GDM1 (cell line): ENCODE measurements around the gene SPC24.
"Not testable (repeated sequence)": the region's sequence is repeated elsewhere in the genome, so short reads cannot be mapped to it uniquely, and the experiment has no call there.

Experiments used
- DNase-seq: peaks from one replicate; lab custom pipeline; 2025; lab: John Stamatoyannopoulos, UW

SPC24 gene

DNA sequence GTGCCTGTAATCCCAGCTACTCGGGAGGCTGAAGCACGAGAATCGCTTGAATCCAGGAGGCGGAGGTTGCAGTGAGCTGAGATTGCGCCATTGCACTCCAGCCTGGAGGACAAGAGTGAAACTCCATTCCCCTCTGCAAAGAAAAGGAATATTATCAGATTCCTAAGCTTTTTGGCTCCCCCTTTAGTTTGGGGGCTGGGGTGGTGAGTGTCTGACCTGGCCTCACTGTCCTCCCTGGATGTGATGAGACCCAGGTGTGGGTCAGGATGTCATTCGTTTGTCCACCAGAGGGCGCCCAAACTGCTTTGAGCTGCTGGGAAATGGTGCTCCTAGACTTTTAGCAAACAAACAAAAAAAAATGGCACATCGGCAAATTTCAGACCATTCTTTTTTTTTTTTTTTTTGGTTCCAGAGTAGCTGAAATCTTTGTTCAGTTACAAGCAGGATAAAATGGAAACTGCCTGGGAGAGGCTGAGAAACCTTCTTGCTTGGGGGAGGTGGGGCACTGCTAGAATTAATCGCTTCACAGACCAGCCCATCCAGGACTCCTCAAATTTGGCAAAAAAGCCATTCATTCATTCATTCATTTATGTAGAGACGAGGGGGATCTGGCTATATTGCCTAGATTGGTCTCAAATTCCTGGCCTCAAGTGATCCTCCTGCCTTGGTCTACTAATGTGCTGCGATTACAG lies 29.4 kb downstream of the SPC24 start:
- peak; percentile 14 for DNase-seq

DNA sequence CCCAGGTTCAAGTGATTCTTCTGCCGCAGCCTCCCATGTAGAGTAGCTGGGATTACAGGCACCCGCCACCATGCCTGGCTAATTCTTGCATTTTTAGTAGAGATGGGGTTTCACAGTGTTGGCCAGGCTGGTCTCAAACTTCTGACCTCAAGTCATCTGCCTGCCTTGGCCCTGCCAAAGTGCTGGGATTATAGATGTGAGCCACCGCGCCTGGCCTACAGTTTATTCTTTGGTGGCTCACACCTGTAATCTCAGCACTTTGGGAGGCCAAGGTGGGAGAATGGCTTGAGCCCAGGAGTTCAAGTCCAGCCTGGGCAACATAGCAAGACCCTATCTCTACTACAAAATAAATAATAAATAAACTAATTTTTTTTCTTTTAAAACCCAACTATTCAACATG lies 31.4 kb downstream of the SPC24 start:
- not testable (repeated sequence) for DNase-seq

DNA sequence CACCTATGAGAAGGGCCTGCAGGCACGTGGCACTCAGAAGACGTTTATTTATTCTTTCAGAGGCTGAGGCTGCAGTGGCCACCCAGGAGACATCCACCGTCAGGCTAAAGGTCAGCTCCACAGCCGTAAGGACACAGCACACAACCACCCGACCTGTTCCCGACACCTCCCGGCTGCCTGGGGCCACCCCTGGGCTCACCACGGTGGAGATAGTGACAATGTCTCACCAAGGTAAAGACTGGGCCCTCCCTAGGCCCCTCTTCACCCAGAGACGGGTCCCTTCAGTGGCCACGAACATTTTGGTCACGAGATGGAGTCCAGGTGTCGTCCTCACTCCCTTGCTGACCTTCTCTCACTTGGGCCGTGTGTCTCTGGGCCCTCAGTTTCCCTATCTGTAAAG lies 32.5 kb downstream of the SPC24 start:
- no peak for DNase-seq

DNA sequence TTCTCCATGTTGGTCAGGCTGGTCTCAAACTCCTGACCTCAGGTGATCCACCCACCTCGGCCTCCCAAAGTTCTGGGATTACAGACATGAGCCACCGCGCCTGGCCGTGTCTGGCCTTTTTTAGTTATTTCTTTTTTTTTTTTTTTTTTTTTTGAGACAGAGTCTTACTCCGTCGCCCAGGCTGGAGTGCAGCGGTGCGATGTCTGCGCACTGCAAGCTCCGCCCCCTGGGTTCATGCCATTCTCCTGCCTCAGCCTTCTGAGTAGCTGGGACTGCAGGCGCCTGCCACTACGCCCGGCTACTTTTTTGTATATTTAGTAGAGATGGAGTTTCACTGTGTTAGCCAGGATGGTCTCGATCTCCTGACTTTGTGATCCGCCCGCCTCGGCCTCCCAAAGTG lies 33.6 kb downstream of the SPC24 start:
- not testable (repeated sequence) for DNase-seq

DNA sequence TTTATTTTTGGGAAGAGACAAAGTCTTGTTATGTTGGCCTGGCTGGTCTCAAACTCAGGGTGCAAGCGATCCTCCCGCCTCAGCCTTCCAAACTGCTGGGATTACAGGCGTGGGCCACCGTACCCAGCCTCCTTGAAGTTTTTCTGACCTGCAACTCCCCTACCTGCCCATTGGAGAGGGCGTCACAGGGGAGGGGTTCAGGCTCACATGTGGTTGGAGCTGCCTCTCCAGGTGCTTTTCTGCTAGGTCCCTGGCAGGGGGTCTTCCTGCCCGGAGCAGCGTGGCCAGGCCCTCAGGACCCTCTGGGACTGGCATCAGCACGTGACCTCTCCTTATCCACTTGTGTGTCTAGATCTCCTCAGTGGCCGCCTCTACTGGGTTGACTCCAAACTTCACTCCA lies 39.1 kb downstream of the SPC24 start:
- no peak for DNase-seq

DNA sequence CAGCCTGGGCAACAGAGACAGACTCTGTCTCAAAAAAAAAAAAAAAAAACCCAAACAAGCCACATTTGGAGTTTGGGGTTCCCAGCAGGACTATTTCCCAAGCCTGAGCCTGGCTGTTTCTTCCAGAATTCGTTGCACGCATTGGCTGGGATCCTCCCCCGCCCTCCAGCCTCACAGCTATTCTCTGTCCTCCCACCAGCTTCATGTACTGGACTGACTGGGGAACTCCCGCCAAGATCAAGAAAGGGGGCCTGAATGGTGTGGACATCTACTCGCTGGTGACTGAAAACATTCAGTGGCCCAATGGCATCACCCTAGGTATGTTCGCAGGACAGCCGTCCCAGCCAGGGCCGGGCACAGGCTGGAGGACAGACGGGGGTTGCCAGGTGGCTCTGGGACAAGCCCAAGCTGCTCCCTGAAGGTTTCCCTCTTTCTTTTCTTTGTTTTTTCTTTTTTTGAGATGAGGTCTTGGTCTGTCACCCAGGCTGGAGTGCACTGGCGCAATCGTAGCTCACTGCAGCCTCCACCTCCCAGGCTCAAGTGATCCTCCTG lies 39.6 kb downstream of the SPC24 start:
- DNase-seq, result no peak

DNA sequence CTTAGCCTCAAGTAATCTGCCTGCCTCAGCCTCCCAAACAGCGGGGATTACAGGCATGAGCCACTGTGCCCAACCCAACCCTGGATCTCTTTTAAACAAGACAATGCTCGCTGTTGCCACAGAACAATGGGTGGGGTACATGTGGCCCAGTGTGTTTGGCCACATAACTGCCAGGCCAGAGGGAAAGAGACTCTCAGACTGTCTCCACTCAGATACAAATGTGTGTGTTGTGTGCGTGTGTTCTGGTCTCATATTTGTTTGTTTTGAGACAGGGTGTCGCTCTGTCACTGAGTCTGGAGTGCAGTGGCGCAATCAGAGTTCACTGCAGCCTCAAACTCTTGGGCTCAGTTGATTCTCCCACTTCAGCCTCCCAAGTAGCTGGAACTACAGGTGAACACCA lies 40.5 kb downstream of the SPC24 start:
- DNase-seq, result no peak

DNA sequence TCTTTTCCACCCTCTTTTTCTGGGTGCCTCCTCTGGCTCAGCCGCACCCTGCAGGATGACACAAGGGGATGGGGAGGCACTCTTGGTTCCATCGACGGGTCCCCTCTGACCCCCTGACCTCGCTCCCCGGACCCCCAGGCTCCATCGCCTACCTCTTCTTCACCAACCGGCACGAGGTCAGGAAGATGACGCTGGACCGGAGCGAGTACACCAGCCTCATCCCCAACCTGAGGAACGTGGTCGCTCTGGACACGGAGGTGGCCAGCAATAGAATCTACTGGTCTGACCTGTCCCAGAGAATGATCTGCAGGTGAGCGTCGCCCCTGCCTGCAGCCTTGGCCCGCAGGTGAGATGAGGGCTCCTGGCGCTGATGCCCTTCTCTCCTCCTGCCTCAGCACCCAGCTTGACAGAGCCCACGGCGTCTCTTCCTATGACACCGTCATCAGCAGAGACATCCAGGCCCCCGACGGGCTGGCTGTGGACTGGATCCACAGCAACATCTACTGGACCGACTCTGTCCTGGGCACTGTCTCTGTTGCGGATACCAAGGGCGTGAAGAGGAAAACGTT lies 42.4 kb downstream of the SPC24 start:
- no peak for DNase-seq

DNA sequence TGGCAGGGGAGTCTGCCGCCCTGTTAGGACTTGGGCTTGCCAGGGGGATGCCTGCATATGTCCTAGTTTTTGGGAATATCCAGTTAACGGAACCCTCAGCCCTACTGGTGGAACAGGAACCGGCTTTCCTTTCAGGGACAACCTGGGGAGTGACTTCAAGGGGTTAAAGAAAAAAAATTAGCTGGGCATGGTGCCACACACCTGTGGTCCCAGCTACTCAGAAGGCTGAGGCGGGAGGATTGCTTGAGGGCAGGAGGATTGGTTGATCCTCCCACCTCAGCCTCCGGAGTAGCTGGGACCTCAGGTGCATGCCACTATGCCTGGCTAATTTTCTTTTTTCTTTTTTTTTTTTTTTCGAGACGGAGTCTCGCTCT lies 43.8 kb downstream of the SPC24 start:
- DNase-seq, result no peak

DNA sequence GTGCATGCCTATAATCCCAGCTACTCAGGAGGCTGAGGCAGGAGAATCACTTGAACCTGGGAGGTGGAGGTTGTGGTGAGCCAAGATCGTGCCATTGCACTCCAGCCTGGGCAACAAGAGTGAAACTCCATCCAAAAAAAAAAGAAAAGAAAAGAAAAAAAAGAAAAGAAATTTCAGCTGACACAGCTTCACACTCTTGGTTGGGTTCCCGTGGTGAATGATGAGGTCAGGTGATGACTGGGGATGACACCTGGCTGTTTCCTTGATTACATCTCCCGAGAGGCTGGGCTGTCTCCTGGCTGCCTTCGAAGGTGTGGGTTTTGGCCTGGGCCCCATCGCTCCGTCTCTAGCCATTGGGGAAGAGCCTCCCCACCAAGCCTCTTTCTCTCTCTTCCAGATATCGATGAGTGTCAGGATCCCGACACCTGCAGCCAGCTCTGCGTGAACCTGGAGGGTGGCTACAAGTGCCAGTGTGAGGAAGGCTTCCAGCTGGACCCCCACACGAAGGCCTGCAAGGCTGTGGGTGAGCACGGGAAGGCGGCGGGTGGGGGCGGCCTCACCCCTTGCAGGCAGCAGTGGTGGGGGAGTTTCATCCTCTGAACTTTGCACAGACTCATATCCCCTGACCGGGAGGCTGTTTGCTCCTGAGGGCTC lies 44.3 kb downstream of the SPC24 start:
- no peak for DNase-seq

DNA sequence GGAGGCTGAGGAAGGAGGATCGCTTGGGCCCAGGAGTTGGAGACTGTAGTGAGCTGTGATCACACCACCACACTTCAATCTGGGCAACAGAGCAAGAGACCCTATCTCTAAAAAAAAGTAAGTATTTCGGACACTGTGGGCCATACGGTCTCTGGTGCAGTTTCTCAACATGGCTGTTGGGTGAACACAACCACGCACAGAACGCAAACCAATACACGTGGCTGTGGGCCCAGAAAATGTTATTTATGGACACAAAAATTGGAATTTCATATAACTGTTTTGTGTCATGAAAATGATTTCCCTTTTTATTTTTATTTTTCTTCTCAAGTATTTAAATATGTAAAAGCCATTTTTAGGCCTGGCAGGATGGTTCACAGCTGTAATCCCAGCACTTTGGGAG lies 46.8 kb downstream of the SPC24 start:
- DNase-seq, result no peak

DNA sequence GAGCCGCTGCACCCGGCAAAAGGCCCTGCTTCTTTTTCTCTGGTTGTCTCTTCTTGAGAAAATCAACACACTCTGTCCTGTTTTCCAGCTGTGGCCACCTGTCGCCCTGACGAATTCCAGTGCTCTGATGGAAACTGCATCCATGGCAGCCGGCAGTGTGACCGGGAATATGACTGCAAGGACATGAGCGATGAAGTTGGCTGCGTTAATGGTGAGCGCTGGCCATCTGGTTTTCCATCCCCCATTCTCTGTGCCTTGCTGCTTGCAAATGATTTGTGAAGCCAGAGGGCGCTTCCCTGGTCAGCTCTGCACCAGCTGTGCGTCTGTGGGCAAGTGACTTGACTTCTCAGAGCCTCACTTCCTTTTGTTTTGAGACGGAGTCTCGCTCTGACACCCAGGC lies 49.1 kb downstream of the SPC24 start:
- no peak for DNase-seq

DNA sequence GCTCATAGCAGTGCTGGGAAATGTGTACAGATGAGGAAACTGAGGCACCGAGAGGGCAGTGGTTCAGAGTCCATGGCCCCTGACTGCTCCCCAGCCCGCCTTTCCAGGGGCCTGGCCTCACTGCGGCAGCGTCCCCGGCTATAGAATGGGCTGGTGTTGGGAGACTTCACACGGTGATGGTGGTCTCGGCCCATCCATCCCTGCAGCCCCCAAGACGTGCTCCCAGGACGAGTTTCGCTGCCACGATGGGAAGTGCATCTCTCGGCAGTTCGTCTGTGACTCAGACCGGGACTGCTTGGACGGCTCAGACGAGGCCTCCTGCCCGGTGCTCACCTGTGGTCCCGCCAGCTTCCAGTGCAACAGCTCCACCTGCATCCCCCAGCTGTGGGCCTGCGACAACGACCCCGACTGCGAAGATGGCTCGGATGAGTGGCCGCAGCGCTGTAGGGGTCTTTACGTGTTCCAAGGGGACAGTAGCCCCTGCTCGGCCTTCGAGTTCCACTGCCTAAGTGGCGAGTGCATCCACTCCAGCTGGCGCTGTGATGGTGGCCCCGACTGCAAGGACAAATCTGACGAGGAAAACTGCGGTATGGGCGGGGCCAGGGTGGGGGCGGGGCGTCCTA lies 50.5 kb downstream of the SPC24 start:
- no peak for DNase-seq

DNA sequence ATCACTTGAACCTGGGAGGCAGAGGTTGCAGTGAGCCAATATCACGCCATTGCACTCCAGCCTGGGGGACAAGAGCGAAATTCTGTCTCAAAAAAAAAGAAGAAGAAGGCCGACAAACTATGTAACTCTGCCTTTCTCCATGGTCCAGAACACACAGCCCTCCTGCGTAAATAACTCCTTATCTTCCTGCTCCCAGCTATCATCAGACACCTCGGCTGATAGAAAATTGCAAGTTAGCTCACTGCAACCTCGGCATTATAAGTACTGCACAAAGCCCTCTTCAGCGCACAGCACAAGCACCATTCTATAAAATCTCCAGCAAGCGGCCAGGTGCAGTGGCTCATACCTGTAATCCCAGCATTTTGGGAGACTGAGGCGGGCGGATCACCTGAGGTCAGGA lies 51.9 kb downstream of the SPC24 start:
- not testable (repeated sequence) for DNase-seq

DNA sequence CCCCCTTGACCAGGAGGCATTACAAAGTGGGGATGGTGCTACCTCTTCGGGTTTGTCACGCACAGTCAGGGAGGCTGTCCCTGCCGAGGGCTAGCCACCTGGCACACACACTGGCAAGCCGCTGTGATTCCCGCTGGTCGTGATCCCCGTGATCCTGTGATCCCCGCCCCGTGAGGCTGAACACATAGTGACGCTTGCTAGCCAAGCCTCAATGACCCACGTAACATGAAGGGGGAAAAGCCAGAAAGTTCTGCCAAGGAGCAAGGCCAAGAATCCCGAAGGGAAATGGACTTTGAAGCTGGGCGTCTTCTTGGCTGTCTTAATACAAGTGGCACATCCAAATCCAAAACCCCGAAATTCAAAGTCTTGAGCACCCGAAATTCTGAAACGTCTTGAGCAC lies 52.6 kb downstream of the SPC24 start:
- DNase-seq, result no peak

DNA sequence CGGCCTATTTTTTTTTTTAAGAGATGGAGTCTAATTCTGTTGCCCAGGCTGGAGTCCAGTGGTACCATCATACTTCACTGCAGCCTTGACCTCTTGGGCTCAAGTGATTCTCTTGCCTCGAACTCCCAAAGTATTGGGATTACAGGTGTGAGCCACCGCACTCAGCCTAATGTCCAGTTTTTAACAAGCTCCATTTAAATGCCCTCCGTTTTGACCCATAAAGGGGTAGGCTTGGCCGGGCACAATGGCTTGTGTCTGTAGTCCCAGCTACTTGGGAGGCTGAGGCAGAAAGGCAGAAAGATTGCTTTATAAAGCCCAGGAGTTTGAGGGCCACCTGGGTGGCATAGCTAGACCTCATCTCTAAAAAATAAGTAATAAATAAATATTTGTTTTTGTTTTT lies 54.5 kb downstream of the SPC24 start:
- DNase-seq, result no peak

DNA sequence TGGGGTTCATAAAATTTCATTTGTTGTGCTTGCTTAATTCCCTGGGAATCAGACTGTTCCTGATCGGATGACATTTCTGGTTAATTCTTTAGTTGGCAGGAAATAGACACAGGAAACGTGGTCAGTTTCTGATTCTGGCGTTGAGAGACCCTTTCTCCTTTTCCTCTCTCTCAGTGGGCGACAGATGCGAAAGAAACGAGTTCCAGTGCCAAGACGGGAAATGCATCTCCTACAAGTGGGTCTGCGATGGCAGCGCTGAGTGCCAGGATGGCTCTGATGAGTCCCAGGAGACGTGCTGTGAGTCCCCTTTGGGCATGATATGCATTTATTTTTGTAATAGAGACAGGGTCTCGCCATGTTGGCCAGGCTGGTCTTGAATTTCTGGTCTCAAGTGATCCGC lies 55.5 kb downstream of the SPC24 start:
- DNase-seq, result no peak

DNA sequence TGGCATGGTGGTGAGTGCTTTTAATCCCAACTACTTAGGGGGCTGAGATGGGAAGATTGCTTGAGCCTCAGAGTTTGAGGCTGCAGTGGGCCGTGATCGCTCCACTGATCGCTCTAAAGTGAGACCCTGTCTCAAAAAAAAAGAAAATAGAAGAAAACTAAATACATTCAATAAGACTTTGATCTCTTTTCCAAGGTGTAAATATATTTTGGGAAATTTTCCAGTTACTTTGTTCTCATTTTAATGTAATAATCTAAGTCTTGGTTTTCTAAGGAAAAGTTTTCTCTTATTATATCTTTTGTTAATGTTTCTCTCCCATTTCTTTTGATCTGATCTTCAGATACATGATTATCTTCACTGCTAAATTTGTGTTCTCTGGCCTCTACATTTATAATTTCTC lies 56.7 kb downstream of the SPC24 start:
- DNase-seq, result no peak

DNA sequence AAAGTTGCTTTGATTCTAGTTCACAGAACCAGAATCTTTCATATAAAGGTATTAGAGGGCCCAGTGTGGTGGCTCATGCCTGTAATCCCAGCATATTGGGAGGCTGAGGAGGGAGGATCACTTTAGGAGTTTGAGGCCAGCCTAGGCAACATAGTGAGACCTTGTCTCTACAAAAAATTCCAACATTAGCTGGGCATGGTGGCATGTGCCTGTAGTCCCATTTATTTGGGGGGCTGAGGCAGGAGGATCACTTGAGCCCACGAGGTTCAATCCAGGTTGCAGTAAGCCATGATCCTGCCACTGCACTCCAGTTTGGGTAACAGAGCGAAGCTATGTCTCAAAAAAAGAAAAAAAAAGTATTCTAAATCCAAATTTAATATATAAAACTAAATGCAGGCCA lies 57.3 kb downstream of the SPC24 start:
- DNase-seq, result no peak

DNA sequence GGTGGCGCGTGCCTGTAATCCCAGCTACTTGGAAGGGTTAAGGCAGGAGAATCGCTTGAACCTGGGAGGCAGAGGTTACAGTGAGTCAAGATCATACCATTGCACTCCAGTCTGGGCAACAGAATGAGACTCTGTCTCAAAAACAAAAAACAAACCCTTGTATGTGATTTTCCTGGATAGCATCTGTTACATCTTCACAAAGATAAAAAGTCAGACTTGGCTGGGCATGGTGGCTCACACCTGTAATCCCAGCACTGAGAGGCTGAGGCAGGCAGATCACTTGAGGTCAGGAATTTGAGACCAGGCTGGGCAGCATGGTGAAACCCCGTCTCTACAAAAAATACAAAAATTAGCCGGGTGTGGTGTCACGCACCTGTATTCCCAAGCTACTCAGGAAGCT lies 58.2 kb downstream of the SPC24 start:
- not testable (repeated sequence) for DNase-seq

DNA sequence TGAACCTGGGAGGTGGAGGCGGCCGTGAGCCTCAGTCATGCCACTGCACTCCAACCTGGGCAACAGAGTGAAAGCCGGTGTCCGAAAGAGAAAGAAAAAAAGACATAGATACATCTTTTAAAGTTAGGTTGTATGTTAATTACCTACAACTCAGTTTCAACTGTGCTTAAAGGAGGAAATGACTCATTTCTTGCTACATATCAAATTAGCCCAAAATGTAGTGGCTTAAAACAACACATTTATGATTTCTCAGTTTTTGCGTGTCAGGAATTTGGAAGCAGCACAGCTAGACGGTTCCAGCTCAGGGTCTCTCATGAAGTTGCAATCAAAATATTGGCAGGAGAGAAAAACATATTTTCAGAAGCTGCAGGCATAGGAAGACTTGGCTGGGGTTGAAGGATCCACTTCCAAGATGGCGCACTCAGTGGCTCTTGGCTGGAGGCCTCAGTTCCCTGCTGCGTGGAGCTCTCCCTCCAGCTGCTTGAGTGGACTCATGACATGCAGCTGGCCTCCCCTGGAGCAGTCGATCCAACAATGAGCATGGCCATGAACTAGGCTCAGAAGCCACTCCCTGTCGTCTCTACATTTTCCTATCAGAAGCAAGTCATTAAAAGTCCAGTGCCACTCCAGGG lies 59.3 kb downstream of the SPC24 start:
- DNase-seq, result no peak
